ENCODE results near the gene SRF. TPM values are rescaled to one million over a fixed set of nuclear protein-coding genes. Genes with fewer than 3 reads are reported as not detected.

Gene SRF
- total and polyA plus RNA-seq, 2 experiments from 2014 or later: 7.4 to 22.0 TPM

- Histone ChIP-seq H3K4me1 (ENCODE audit: insufficient read depth) (no peaks in the 10 kb centered on the region), H3K9me3 (ENCODE audit: low read depth) (no peaks in the 10 kb centered on the region), H3K9me2 (replicated peaks; ENCODE audit: insufficient read depth) (no peaks in the 10 kb centered on the region), H3K79me2 (no peaks in the 10 kb centered on the region), H4K20me1 (ENCODE audit: insufficient read depth, poor library complexity, severe bottlenecking) (no peaks in the 10 kb centered on the region), H3K27me3 (no peaks in the 10 kb centered on the region), H3K36me3 (replicated peaks; ENCODE audit: insufficient read depth, low read depth) (no peaks in the 10 kb centered on the region), H3K27ac (no peak overlapping the region), H3K4me2 (no peak overlapping the region), H3K4me3 (no peak overlapping the region), H2AFZ (no peak overlapping the region)
- 92% methylated on average over 23 of the region's 23 CpGs for WGBS (ENCODE audit: low lambda C conversion rate, missing lambda C conversion rate)
- no peak for DNase-seq (ENCODE audit: low spot score)
- TF ChIP-seq, protein P1, sequence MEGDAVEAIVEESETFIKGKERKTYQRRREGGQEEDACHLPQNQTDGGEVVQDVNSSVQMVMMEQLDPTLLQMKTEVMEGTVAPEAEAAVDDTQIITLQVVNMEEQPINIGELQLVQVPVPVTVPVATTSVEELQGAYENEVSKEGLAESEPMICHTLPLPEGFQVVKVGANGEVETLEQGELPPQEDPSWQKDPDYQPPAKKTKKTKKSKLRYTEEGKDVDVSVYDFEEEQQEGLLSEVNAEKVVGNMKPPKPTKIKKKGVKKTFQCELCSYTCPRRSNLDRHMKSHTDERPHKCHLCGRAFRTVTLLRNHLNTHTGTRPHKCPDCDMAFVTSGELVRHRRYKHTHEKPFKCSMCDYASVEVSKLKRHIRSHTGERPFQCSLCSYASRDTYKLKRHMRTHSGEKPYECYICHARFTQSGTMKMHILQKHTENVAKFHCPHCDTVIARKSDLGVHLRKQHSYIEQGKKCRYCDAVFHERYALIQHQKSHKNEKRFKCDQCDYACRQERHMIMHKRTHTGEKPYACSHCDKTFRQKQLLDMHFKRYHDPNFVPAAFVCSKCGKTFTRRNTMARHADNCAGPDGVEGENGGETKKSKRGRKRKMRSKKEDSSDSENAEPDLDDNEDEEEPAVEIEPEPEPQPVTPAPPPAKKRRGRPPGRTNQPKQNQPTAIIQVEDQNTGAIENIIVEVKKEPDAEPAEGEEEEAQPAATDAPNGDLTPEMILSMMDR (IDR thresholded peaks at IDR 0.05; ENCODE audit: poor library complexity): no peak
- TF ChIP-seq EZH2phosphoT487 (IDR thresholded peaks at IDR 0.05; ENCODE audit: low read depth, severe bottlenecking, unreplicated experiment): no peak
- TF ChIP-seq EZH2 (IDR thresholded peaks at IDR 0.05; ENCODE audit: borderline replicate concordance): no peak
Observed at GRCh38 chr6:43204271-43205105, 33.4 kb downstream of the SRF start.

- Histone ChIP-seq H3K4me1 (ENCODE audit: insufficient read depth) (no peaks in the 10 kb centered on the region), H3K36me3 (replicated peaks; ENCODE audit: insufficient read depth, low read depth) (no peaks in the 10 kb centered on the region), H3K79me2 (no peaks in the 10 kb centered on the region), H3K4me3 (no peak overlapping the region), H2AFZ (no peak overlapping the region), H4K20me1 (ENCODE audit: insufficient read depth, poor library complexity, severe bottlenecking) (no peaks in the 10 kb centered on the region), H3K27ac (no peak overlapping the region), H3K9me2 (replicated peaks; ENCODE audit: insufficient read depth) (no peaks in the 10 kb centered on the region), H3K9me3 (ENCODE audit: low read depth) (no peaks in the 10 kb centered on the region), H3K27me3 (no peaks in the 10 kb centered on the region), H3K4me2 (no peak overlapping the region)
- TF ChIP-seq EZH2phosphoT487 (IDR thresholded peaks at IDR 0.05; ENCODE audit: low read depth, severe bottlenecking, unreplicated experiment): no peak
- TF ChIP-seq, protein P1 (IDR thresholded peaks at IDR 0.05; ENCODE audit: poor library complexity): no peak
- no peak for TF ChIP-seq EZH2 (IDR thresholded peaks at IDR 0.05; ENCODE audit: borderline replicate concordance)
- WGBS (ENCODE audit: low lambda C conversion rate, missing lambda C conversion rate): 98% methylated on average over 10 of the region's 10 CpGs
- DNase-seq (ENCODE audit: low spot score): no peak
Observed at GRCh38 chr6:43205849-43206248, 34.8 kb downstream of the SRF start.

DNA sequence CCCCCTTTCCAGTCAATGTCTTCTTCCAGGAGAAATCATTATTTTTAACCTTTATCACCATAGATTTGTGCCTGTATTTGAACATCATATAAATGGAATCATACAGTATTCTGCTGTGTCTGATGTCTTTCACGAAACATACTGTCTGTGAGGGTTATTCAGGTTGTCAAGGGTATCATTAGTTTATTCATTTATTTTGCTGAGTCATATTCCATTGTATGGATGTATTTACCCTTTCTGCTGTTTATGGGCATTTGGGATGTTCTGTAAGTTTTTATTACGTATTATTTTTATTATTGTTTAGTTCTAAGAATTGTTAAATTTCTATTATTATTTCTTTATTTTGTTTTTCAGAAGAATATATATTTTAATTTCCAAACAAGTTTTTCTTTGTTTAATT lies 36.2 kb downstream of the SRF start:
- WGBS (ENCODE audit: low lambda C conversion rate, missing lambda C conversion rate): 98% methylated on average over 2 of the region's 2 CpGs
- no peak overlapping the region for H3K4me3 ChIP-seq
- no peak for DNase-seq (ENCODE audit: low spot score)

More for the DNA sequence above, 36.2 kb downstream of the SRF start:
- Histone ChIP-seq H4K20me1 (ENCODE audit: insufficient read depth, poor library complexity, severe bottlenecking) (no peaks in the 10 kb centered on the region), H3K36me3 (replicated peaks; ENCODE audit: insufficient read depth, low read depth) (no peaks in the 10 kb centered on the region), H3K79me2 (no peaks in the 10 kb centered on the region), H3K27me3 (no peaks in the 10 kb centered on the region), H3K4me2 (no peak overlapping the region), H3K4me1 (ENCODE audit: insufficient read depth) (no peaks in the 10 kb centered on the region), H2AFZ (no peak overlapping the region), H3K9me3 (ENCODE audit: low read depth) (no peaks in the 10 kb centered on the region), H3K9me2 (replicated peaks; ENCODE audit: insufficient read depth) (no peaks in the 10 kb centered on the region), H3K27ac (no peak overlapping the region)
- TF ChIP-seq, protein P1 (IDR thresholded peaks at IDR 0.05; ENCODE audit: poor library complexity): no peak
- TF ChIP-seq EZH2 (IDR thresholded peaks at IDR 0.05; ENCODE audit: borderline replicate concordance) (no peak), EZH2phosphoT487 (IDR thresholded peaks at IDR 0.05; ENCODE audit: low read depth, severe bottlenecking, unreplicated experiment) (no peak)
